Ectodermal cell (in vitro differentiated cells): Measurements from ENCODE around the gene P3H2.

ENCODE experiments used
- H3K27ac ChIP-seq: 2 replicates; pipeline ENCODE4 v1.7.0; 2013; ENCODE audit warnings: mild to moderate bottlenecking, low read depth, low read length; ENCODE audit not compliant: insufficient read depth, poor library complexity, severe bottlenecking
- H3K27me3 ChIP-seq: 2 replicates; pipeline ENCODE4 v1.7.0; 2013; ENCODE audit warnings: mild to moderate bottlenecking, low read length; ENCODE audit not compliant: insufficient read depth, control insufficient read depth, poor library complexity, severe bottlenecking
- H3K36me3 ChIP-seq: one replicate; pipeline ENCODE4 v1.7.0; 2013; ENCODE audit warnings: low read length; ENCODE audit not compliant: control insufficient read depth, insufficient read depth
- H3K4me1 ChIP-seq: one replicate; pipeline ENCODE4 v1.7.0; 2013; ENCODE audit warnings: low read length; ENCODE audit not compliant: control insufficient read depth, insufficient read depth
- H3K4me3 ChIP-seq: 2 replicates; pipeline ENCODE4 v1.7.0; 2013; ENCODE audit warnings: low read depth, low read length, control low read depth; ENCODE audit not compliant: insufficient read depth
- H3K9me3 ChIP-seq: 2 replicates; pipeline ENCODE4 v1.7.0; 2013; ENCODE audit warnings: mild to moderate bottlenecking, low read length, moderate library complexity; ENCODE audit not compliant: control insufficient read depth
- WGBS, 2 experiments: methylation state at CpG; one replicate each; pipeline ENCODE4 v1.1.7; 2013; ENCODE audit warnings: missing lambda C conversion rate in 2 of 2; 5-methylcytosine and 5-hydroxymethylcytosine counted together

P3H2 gene

GRCh38 chr3:190000187-190000860 is 120.4 kb downstream of the P3H2 start:
- no peak overlapping the region for H3K27ac ChIP-seq

GRCh38 chr3:189999718-190000117 is 121.0 kb downstream of the P3H2 start:
- Histone ChIP-seq H3K4me3 (no peak overlapping the region), H3K27ac (no peak overlapping the region), H3K4me1 (peaks cover 13% of the 10 kb centered on the region), H3K27me3 (no peaks in the 10 kb centered on the region), H3K9me3 (no peaks in the 10 kb centered on the region), H3K36me3 (no peaks in the 10 kb centered on the region)
- 87 to 92% methylated on average over 4 of the region's 4 CpGs for WGBS, 2 experiments

More at GRCh38 chr3:190000187-190000860, 120.4 kb downstream of the P3H2 start:
- WGBS, 2 experiments = 79 to 83% methylated on average over 3 to 4 of the region's 4 CpGs
- H3K4me3 ChIP-seq = no peak overlapping the region
- no peaks in the 10 kb centered on the region for H3K9me3 ChIP-seq
- no peaks in the 10 kb centered on the region for H3K36me3 ChIP-seq
- H3K4me1 ChIP-seq = peaks cover 10% of the 10 kb centered on the region
- H3K27me3 ChIP-seq = no peaks in the 10 kb centered on the region

GRCh38 chr3:189995129-189995528 is 125.6 kb downstream of the P3H2 start:
- 42 to 48% methylated on average over 3 of the region's 3 CpGs for WGBS, 2 experiments
- H3K9me3 ChIP-seq = no peaks in the 10 kb centered on the region
- H3K36me3 ChIP-seq = no peaks in the 10 kb centered on the region
- no peak overlapping the region for H3K4me3 ChIP-seq
- no peaks in the 10 kb centered on the region for H3K27me3 ChIP-seq
- peaks cover 5% of the 10 kb centered on the region for H3K4me1 ChIP-seq
- no peak overlapping the region for H3K27ac ChIP-seq

- H3K27me3 ChIP-seq = no peaks in the 10 kb centered on the region
- WGBS, 2 experiments = 95 to 96% methylated on average over 4 to 5 of the region's 5 CpGs
- H3K9me3 ChIP-seq = no peaks in the 10 kb centered on the region
- H3K36me3 ChIP-seq = no peaks in the 10 kb centered on the region
- H3K4me1 ChIP-seq = peaks cover 5% of the 10 kb centered on the region
- H3K27ac ChIP-seq = no peak overlapping the region
- no peak overlapping the region for H3K4me3 ChIP-seq
These were observed 129.9 kb downstream of the P3H2 start for GRCh38 chr3:189990826-189991225.

GRCh38 chr3:189988854-189989253 is 131.8 kb downstream of the P3H2 start:
- Histone ChIP-seq H3K9me3 (no peaks in the 10 kb centered on the region), H3K4me3 (no peak overlapping the region), H3K4me1 (no peaks in the 10 kb centered on the region), H3K27me3 (no peaks in the 10 kb centered on the region), H3K27ac (no peak overlapping the region), H3K36me3 (no peaks in the 10 kb centered on the region)
- WGBS, 2 experiments = 91 to 92% methylated on average over 12 of the region's 12 CpGs

GRCh38 chr3:189988322-189988721 is 132.4 kb downstream of the P3H2 start:
- no peaks in the 10 kb centered on the region for H3K27me3 ChIP-seq
- no peak overlapping the region for H3K27ac ChIP-seq
- H3K4me3 ChIP-seq = no peak overlapping the region
- no peaks in the 10 kb centered on the region for H3K36me3 ChIP-seq
- WGBS, 2 experiments = 100% methylated on average over 1 to 2 of the region's 3 CpGs
- H3K4me1 ChIP-seq = no peaks in the 10 kb centered on the region
- no peaks in the 10 kb centered on the region for H3K9me3 ChIP-seq

- no peak overlapping the region for H3K4me3 ChIP-seq
- H3K27me3 ChIP-seq = no peaks in the 10 kb centered on the region
- no peaks in the 10 kb centered on the region for H3K4me1 ChIP-seq
- H3K36me3 ChIP-seq = no peaks in the 10 kb centered on the region
- 91 to 92% methylated on average over 3 to 6 of the region's 6 CpGs for WGBS, 2 experiments
- no peaks in the 10 kb centered on the region for H3K9me3 ChIP-seq
- H3K27ac ChIP-seq = no peak overlapping the region
These were observed 134.7 kb downstream of the P3H2 start for GRCh38 chr3:189985948-189986347.

GRCh38 chr3:189983612-189984011 is 137.1 kb downstream of the P3H2 start:
- Histone ChIP-seq H3K4me1 (no peaks in the 10 kb centered on the region), H3K27ac (no peak overlapping the region), H3K9me3 (no peaks in the 10 kb centered on the region), H3K4me3 (no peak overlapping the region), H3K36me3 (no peaks in the 10 kb centered on the region), H3K27me3 (no peaks in the 10 kb centered on the region)
- WGBS, 2 experiments = 75 to 76% methylated on average over 3 of the region's 3 CpGs

- no peaks in the 10 kb centered on the region for H3K9me3 ChIP-seq
- 91 to 95% methylated on average over 5 of the region's 5 CpGs for WGBS, 2 experiments
- H3K4me1 ChIP-seq = no peaks in the 10 kb centered on the region
- H3K27me3 ChIP-seq = no peaks in the 10 kb centered on the region
- H3K4me3 ChIP-seq = no peak overlapping the region
- no peak overlapping the region for H3K27ac ChIP-seq
- H3K36me3 ChIP-seq = no peaks in the 10 kb centered on the region
These were observed 138.3 kb downstream of the P3H2 start for GRCh38 chr3:189982321-189982945.

- H3K36me3 ChIP-seq = no peaks in the 10 kb centered on the region
- no peak overlapping the region for H3K4me3 ChIP-seq
- H3K27me3 ChIP-seq = no peaks in the 10 kb centered on the region
- H3K9me3 ChIP-seq = no peaks in the 10 kb centered on the region
- no peak overlapping the region for H3K27ac ChIP-seq
- H3K4me1 ChIP-seq = no peaks in the 10 kb centered on the region
These were observed 139.0 kb downstream of the P3H2 start for GRCh38 chr3:189981668-189982067.
